Gastroesophageal sphincter (tissue), 4 donors: ENCODE results near the gene PDE12. TPM values are rescaled to one million over a fixed set of nuclear protein-coding genes. Genes with fewer than 3 reads are reported as not detected.
A peak's percentile ranks its signal among the peaks of the same experiment; 100 is the strongest.

Experiments
- ATAC-seq: fragments of 150-250 bp; one replicate; pipeline ENCODE4 v1.9.1; 2016; ENCODE audit warnings: mild to moderate bottlenecking, moderate library complexity
- H3K27ac ChIP-seq, 4 donors: fragments of 200-600 bp; sonication (generic) in 3 of 4; 1 replicate in 3 of 4; 2 replicates in 1 of 4; pipeline ENCODE4 v1.5.1; 2016 to 2019
- H3K27me3 ChIP-seq: fragments of 200-600 bp; sonication (generic); one replicate; pipeline ENCODE4 v1.5.1; 2019
- H3K36me3 ChIP-seq, 2 donors: fragments of 200-600 bp; sonication (generic); one replicate each; pipeline ENCODE4 v1.5.1; 2019; ENCODE audit warnings: control low read depth in 1 of 2
- H3K4me1 ChIP-seq, 3 donors: fragments of 200-600 bp; sonication (generic); 1 replicate in 2 of 3; 2 replicates in 1 of 3; pipeline ENCODE4 v1.5.1; 2016 to 2019; ENCODE audit warnings: control low read depth in 2 of 3
- H3K4me3 ChIP-seq, 2 donors: fragments of 200-600 bp; sonication (generic); one replicate each; pipeline ENCODE4 v1.5.1; 2019; ENCODE audit warnings: mild to moderate bottlenecking in 1 of 2, moderate library complexity in 1 of 2
- H3K9me3 ChIP-seq, 3 donors: fragments of 200-600 bp; sonication (generic); one replicate each; pipeline ENCODE4 v1.5.1; 2017 to 2019; ENCODE audit warnings: control low read depth in 2 of 3
- CTCF ChIP-seq, 4 experiments: fragments of 200-600 bp in 2 of 4; fragments of 450-650 bp in 2 of 4; sonication (generic) in 1 of 4; IDR thresholded peaks; one replicate each; pipeline ENCODE4 v1.5.1; 2017 to 2019; ENCODE audit warnings: antibody characterized with exemption in 4 of 4, mild to moderate bottlenecking in 2 of 4, moderate library complexity in 2 of 4
- EP300 ChIP-seq: sonication (generic); formaldehyde crosslinking; IDR thresholded peaks from one replicate; pipeline ENCODE4 v1.6.1; 2017; ENCODE audit warnings: antibody characterized with exemption, mild to moderate bottlenecking
- POLR2A ChIP-seq, 2 donors: fragments of 450-650 bp; IDR thresholded peaks; one replicate each; pipeline ENCODE4 v1.6.1; 2017; ENCODE audit warnings: antibody characterized with exemption in 2 of 2, mild to moderate bottlenecking in 2 of 2, moderate library complexity in 1 of 2
- POLR2AphosphoS5 ChIP-seq: sonication (generic); formaldehyde crosslinking; IDR thresholded peaks from one replicate; pipeline ENCODE4 v1.6.1; 2017; ENCODE audit warnings: antibody characterized with exemption
- WGBS, 2 donors: methylation state at CpG; one replicate each; pipeline ENCODE4 v1.1.5; 2018; ENCODE audit warnings: low coverage in 1 of 2; 5-methylcytosine and 5-hydroxymethylcytosine counted together
- total RNA-seq, 4 donors: library from RNA; depleted of rRNA; stranded (reverse); fragments of >200 nt; gene quantifications; one replicate each; pipeline ENCODE4 v1.1.0, GENCODE V29; 2016

PDE12 gene
- total RNA-seq, 4 donors from 2014 or later: 16.0 to 29.9 (median 21.7) TPM

- H3K9me3 ChIP-seq: no peaks in the 10 kb centered on the region
- TF ChIP-seq EP300 (no peak), POLR2A (IDR thresholded peaks at IDR 0.05) (no peak), CTCF (IDR thresholded peaks at IDR 0.05) (no peak), POLR2AphosphoS5 (no peak)
- WGBS, 2 donors: 69 to 78% methylated on average over 3 of the region's 3 CpGs
- no peak for ATAC-seq
- H3K27ac ChIP-seq: no peak overlapping the region
- H3K27me3 ChIP-seq: no peaks in the 10 kb centered on the region
- H3K4me3 ChIP-seq: no peak overlapping the region
- H3K36me3 ChIP-seq: peaks cover 0 to 92% of the 10 kb centered on the region in 2 donors
- peaks cover 0 to 16% (median 9%) of the 10 kb centered on the region in 3 donors for H3K4me1 ChIP-seq
Observed at GRCh38 chr3:57572096-57572495, 16.0 kb downstream of the PDE12 start.

- Histone ChIP-seq H3K4me1 (peaks cover 0 to 29% (median 10%) of the 10 kb centered on the region in 3 donors), H3K36me3 (peaks cover 0 to 90% of the 10 kb centered on the region in 2 donors), H3K9me3 (no peaks in the 10 kb centered on the region), H3K27me3 (no peaks in the 10 kb centered on the region), H3K27ac (peak overlapping the region in 2 of 4 donors; percentile 25 to 50), H3K4me3 (no peak overlapping the region)
- 47 to 49% methylated on average over 3 of the region's 3 CpGs for WGBS, 2 donors
- TF ChIP-seq POLR2A (IDR thresholded peaks at IDR 0.05): no peak
- TF ChIP-seq EP300: no peak
- no peak for TF ChIP-seq POLR2AphosphoS5
- TF ChIP-seq CTCF (IDR thresholded peaks at IDR 0.05): no peak
- no peak for ATAC-seq
Observed at GRCh38 chr3:57575966-57576626, 20.0 kb downstream of the PDE12 start.

GRCh38 chr3:57577801-57578200, 21.7 kb downstream of the PDE12 start:
- Histone ChIP-seq H3K4me1 (peaks cover 0 to 37% (median 10%) of the 10 kb centered on the region in 3 donors), H3K4me3 (no peak overlapping the region), H3K27ac (peak overlapping the region in 2 of 4 donors; percentile 17 to 25), H3K27me3 (no peaks in the 10 kb centered on the region), H3K36me3 (peaks cover 0 to 90% of the 10 kb centered on the region in 2 donors), H3K9me3 (no peaks in the 10 kb centered on the region)
- 90 to 92% methylated on average over 7 to 9 of the region's 9 CpGs for WGBS, 2 donors
- TF ChIP-seq POLR2AphosphoS5: no peak
- TF ChIP-seq EP300: no peak
- no peak for TF ChIP-seq CTCF (IDR thresholded peaks at IDR 0.05)
- TF ChIP-seq POLR2A (IDR thresholded peaks at IDR 0.05): no peak
- no peak for ATAC-seq

GRCh38 chr3:57582474-57583168, 26.5 kb downstream of the PDE12 start:
- peaks cover 0 to 59% (median 3%) of the 10 kb centered on the region in 3 donors for H3K4me1 ChIP-seq
- TF ChIP-seq CTCF (IDR thresholded peaks at IDR 0.05): no peak
- no peak for TF ChIP-seq EP300
- TF ChIP-seq POLR2A (IDR thresholded peaks at IDR 0.05): no peak
- no peak for TF ChIP-seq POLR2AphosphoS5
- no peak for ATAC-seq
- H3K36me3 ChIP-seq: peaks cover 0 to 61% of the 10 kb centered on the region in 2 donors
- H3K4me3 ChIP-seq: no peak overlapping the region
- H3K27me3 ChIP-seq: no peaks in the 10 kb centered on the region
- WGBS, 2 donors: 79 to 89% methylated on average over 6 to 7 of the region's 7 CpGs
- H3K9me3 ChIP-seq: no peaks in the 10 kb centered on the region
- H3K27ac ChIP-seq: no peak overlapping the region
